ENCODE results near the gene FBXO33.

DNA sequence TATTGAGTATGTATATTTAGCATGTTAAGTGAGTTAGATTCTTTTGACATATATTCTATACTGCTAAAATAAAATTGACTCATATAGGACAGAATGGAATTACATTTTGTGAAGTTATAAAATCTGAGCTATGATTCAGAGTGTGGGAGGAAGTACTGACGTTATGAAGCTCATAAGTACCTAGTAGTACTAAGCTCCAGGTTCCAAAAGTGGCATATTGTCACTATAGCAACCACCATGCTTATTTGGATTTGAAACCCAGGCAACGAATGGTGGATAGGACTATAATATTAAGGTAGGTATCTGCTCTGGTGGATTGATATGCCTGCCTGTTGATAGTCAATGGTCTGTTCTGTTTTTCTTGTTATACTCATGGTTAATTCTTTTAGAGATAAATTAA is 2.2 kb upstream of the FBXO33 start:
- TF ChIP-seq, protein P1, sequence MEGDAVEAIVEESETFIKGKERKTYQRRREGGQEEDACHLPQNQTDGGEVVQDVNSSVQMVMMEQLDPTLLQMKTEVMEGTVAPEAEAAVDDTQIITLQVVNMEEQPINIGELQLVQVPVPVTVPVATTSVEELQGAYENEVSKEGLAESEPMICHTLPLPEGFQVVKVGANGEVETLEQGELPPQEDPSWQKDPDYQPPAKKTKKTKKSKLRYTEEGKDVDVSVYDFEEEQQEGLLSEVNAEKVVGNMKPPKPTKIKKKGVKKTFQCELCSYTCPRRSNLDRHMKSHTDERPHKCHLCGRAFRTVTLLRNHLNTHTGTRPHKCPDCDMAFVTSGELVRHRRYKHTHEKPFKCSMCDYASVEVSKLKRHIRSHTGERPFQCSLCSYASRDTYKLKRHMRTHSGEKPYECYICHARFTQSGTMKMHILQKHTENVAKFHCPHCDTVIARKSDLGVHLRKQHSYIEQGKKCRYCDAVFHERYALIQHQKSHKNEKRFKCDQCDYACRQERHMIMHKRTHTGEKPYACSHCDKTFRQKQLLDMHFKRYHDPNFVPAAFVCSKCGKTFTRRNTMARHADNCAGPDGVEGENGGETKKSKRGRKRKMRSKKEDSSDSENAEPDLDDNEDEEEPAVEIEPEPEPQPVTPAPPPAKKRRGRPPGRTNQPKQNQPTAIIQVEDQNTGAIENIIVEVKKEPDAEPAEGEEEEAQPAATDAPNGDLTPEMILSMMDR (IDR thresholded peaks at IDR 0.05; ENCODE audit: insufficient read depth, low read depth, low read length), result no peak
- TF ChIP-seq EZH2 (IDR thresholded peaks at IDR 0.05; ENCODE audit: insufficient read depth, low read length), result no peak

All from astrocyte (in vitro differentiated cells and primary cell).